HepG2 (cell line): ENCODE results near the gene IQSEC1. TPM values are rescaled to one million over a fixed set of nuclear protein-coding genes. Genes with fewer than 3 reads are reported as not detected.

Experiments
- ATAC-seq: fragments of 200-7000 bp; cut with Tn5 transposase; 3 replicates; pipeline ENCODE4 v1.9.1; 2020; ENCODE audit warnings: mild to moderate bottlenecking, moderate library complexity
- BruUV-seq: library from RNA; stranded (reverse); fragments of 400-500 nt; replicated peaks from 2 replicates; lab custom pipeline; 2021; lab: Mats Ljungman, UMichigan
- CTCF ChIA-PET: fragments of 300-600 bp; formaldehyde crosslinking; extraction: SDS; loops from one replicate; lab custom pipeline; 2021; ENCODE audit warnings: low total read pairs, inconsistent platforms, low intra/inter-chr PET ratio; lab: Yijun Ruan, JAX
- POLR2A ChIA-PET: fragments of 350-600 bp; sonication (Branson Sonifier 250); formaldehyde crosslinking; loops from one replicate; lab custom pipeline; 2020; ENCODE audit warnings: antibody characterized with exemption, inconsistent platforms; lab: Yijun Ruan, JAX
- DNase-seq: peaks from one replicate; pipeline ENCODE4 v3.0.0-alpha.2; 2015; ENCODE audit warnings: low spot score
- FAIRE-seq: peaks from 3 replicates; lab custom pipeline; 2011; peaks lifted over from hg19 to GRCh38; lab: Jason Lieb, UNC
- H2AFZ ChIP-seq: one replicate; pipeline ENCODE4 v1.6.1; 2011; ENCODE audit warnings: low read length, inconsistent platforms
- H3K27ac ChIP-seq: fragments of 300-600 bp; 3 replicates; pipeline ENCODE4 v1.8.0; 2011; ENCODE audit warnings: mixed run types, mild to moderate bottlenecking, mixed read lengths, low read length, inconsistent platforms; ENCODE audit not compliant: insufficient read depth; ENCODE audit errors: extremely low read length
- H3K27me3 ChIP-seq, 2 experiments: fragments of 200-600 bp in 1 of 2; 2 replicates in 1 of 2; 3 replicates in 1 of 2; pipeline versions ENCODE4 v1.6.0 to v1.8.0; 2011; ENCODE audit warnings: low read length in 2 of 2, mild to moderate bottlenecking in 2 of 2, moderate library complexity in 2 of 2, inconsistent platforms in 1 of 2; ENCODE audit not compliant: insufficient read depth in 2 of 2, control insufficient read depth in 1 of 2
- H3K36me3 ChIP-seq, 2 experiments: fragments of 200-600 bp in 1 of 2; replicated peaks in 1 of 2; 2 replicates in 1 of 2; 3 replicates in 1 of 2; pipeline versions ENCODE4 v1.5.1 to v1.8.0; 2011; ENCODE audit warnings: low read length in 2 of 2, inconsistent platforms in 1 of 2; ENCODE audit not compliant: insufficient read depth in 2 of 2, control insufficient read depth in 1 of 2
- H3K4me1 ChIP-seq: 2 replicates; pipeline ENCODE4 v1.5.1; 2012; ENCODE audit warnings: low read length, inconsistent platforms; ENCODE audit not compliant: insufficient read depth
- H3K4me2 ChIP-seq: 2 replicates; pipeline ENCODE4 v1.6.0; 2011; ENCODE audit warnings: low read depth, low read length, inconsistent platforms
- H3K4me3 ChIP-seq, 3 experiments: fragments of 200-600 bp in 1 of 3; sonication (generic), shearing (Covaris generic) in 1 of 3; replicated peaks in 1 of 3; 2 replicates each; pipeline ENCODE4 v1.5.1; 2011 to 2016; ENCODE audit warnings: low read length in 3 of 3, inconsistent platforms in 2 of 3, low read depth in 2 of 3, mild to moderate bottlenecking in 2 of 3, control low read depth in 1 of 3, mixed read lengths in 1 of 3; ENCODE audit not compliant: insufficient read depth in 1 of 3
- H3K79me2 ChIP-seq: one replicate; pipeline ENCODE4 v1.6.1; 2011; ENCODE audit warnings: low read length, inconsistent platforms; ENCODE audit not compliant: insufficient read depth
- H3K9ac ChIP-seq: 2 replicates; pipeline ENCODE4 v1.6.0; 2011; ENCODE audit warnings: mild to moderate bottlenecking, low read depth, low read length, inconsistent platforms; ENCODE audit not compliant: insufficient read depth
- H3K9me3 ChIP-seq: 2 replicates; pipeline ENCODE4 v1.5.1; 2012; ENCODE audit warnings: mild to moderate bottlenecking, low read length
- H4K20me1 ChIP-seq: 2 replicates; pipeline ENCODE4 v1.6.0; 2011; ENCODE audit warnings: inconsistent platforms, mild to moderate bottlenecking, low read length, moderate library complexity; ENCODE audit not compliant: insufficient read depth
- HDAC1 ChIP-seq: sonication (generic); formaldehyde crosslinking; IDR thresholded peaks from 2 replicates; pipeline ENCODE4 v1.5.1; 2020; ENCODE audit warnings: mild to moderate bottlenecking, missing genetic modification reagents
- HNF4G ChIP-seq, 2 experiments: sonication (generic) in 1 of 2; formaldehyde crosslinking in 1 of 2; IDR thresholded peaks; 2 replicates each; pipeline versions ENCODE4 v1.4.0 to v1.6.1; 2011 to 2020; ENCODE audit warnings: borderline replicate concordance in 2 of 2, low read depth in 2 of 2, mild to moderate bottlenecking in 2 of 2, low read length in 1 of 2, missing genetic modification reagents in 1 of 2, moderate library complexity in 1 of 2
- ZFX ChIP-seq: sonication (generic); formaldehyde crosslinking; IDR thresholded peaks from 2 replicates; pipeline ENCODE4 v1.4.0; 2020; ENCODE audit warnings: mild to moderate bottlenecking, low read depth, missing genetic modification reagents, moderate library complexity
- ZNF17 ChIP-seq: sonication (generic); formaldehyde crosslinking; IDR thresholded peaks from 2 replicates; pipeline ENCODE4 v1.5.0; 2020; ENCODE audit warnings: mild to moderate bottlenecking, missing genetic modification reagents
- ZNF546 ChIP-seq: sonication (generic); formaldehyde crosslinking; conservative IDR thresholded peaks from 2 replicates; pipeline ENCODE4 v1.8.1; 2023; ENCODE audit warnings: mild to moderate bottlenecking, missing genetic modification reagents
- ZNF768 ChIP-seq: sonication (generic); formaldehyde crosslinking; IDR thresholded peaks from 2 replicates; pipeline ENCODE4 v1.4.0; 2020; ENCODE audit warnings: missing genetic modification reagents
- WGBS: methylation state at CpG from one replicate; pipeline ENCODE4 v1.1.6; 2017; ENCODE audit warnings: low lambda C conversion rate; 5-methylcytosine and 5-hydroxymethylcytosine counted together
- in situ Hi-C: cut with HindIII; loops from 2 replicates; pipeline ENCODE4 v1.10.0; 2017; ENCODE audit warnings: low pct_unique_long_range_greater_than_20kb; ENCODE audit not compliant: extremely low pct_ligation_motif_present
- intact Hi-C: fragments of 100-400 bp; cut with micrococcal nuclease; formaldehyde crosslinking; loops from one replicate; pipeline ENCODE4 v1.10.0; 2022; ENCODE audit not compliant: unreplicated experiment
- polyA plus RNA-seq, 8 experiments: library from polyadenylated mRNA; depleted of rRNA in 3 of 8; stranded (reverse) in 7 of 8; unstranded in 1 of 8; fragments of >200 nt; fragmentation: Illumina TruSeq in 4 of 8; extraction: Trizol in 4 of 8; gene quantifications; 2 replicates each; pipeline versions ENCODE4 v1.2.1 to v1.2.3, GENCODE V29; 2011 to 2016; ENCODE audit warnings: low read depth in 4 of 8, missing spikeins in 1 of 8, mixed read lengths in 1 of 8; ENCODE audit not compliant: insufficient read depth in 1 of 8
- total RNA-seq, 5 experiments: library from RNA; depleted of rRNA; stranded (reverse); fragments of >200 nt; fragmentation: Illumina TruSeq; extraction: Trizol; gene quantifications; 2 replicates each; pipeline ENCODE4 v1.2.3, GENCODE V29; 2016; ENCODE audit warnings: low read depth in 1 of 5
- TF ChIP-seq, protein P1 (sequence below): sonication (generic); formaldehyde crosslinking; IDR thresholded peaks from 2 replicates; pipeline ENCODE4 v1.4.0; 2020; ENCODE audit warnings: missing genetic modification reagents
- TF ChIP-seq, protein P2 (sequence below): sonication (generic); formaldehyde crosslinking; IDR thresholded peaks from 2 replicates; pipeline ENCODE4 v1.4.0; 2020; ENCODE audit warnings: mild to moderate bottlenecking, missing genetic modification reagents
- TF ChIP-seq, protein P3 (sequence below): sonication (generic); formaldehyde crosslinking; IDR thresholded peaks from 2 replicates; pipeline ENCODE4 v1.4.0; 2020; ENCODE audit warnings: missing genetic modification reagents
- TF ChIP-seq, protein P4 (sequence below): sonication (generic); formaldehyde crosslinking; IDR thresholded peaks from 2 replicates; pipeline ENCODE4 v1.4.0; 2020; ENCODE audit warnings: missing genetic modification reagents

IQSEC1 gene
- total and polyA plus RNA-seq, 2 of the 13 experiments (the other 11 are each of a cell fraction or from before 2014, with no cell fraction given), result 17.4 to 20.2 TPM

DNA sequence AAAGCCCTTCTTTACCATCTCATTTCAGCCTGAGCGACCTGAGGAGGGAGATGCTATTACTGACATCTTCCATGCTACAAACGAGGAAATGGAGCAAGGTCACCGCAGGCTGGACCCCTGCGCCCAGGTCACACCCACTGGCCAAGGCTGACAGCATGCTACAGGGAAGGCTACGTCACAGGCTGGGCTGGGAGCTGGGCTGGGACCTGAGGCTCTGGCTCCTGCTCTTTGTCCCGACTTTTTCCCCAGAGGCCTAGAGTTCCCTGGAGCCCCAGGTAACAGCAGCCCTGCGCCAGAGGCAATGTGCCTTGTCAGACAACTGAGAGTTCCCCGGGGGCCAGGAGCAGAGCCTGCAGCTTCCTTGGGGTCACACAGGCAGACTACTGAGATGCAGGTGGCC, 87.2 kb downstream of the IQSEC1 start (continued):
- TF ChIP-seq, protein P1, sequence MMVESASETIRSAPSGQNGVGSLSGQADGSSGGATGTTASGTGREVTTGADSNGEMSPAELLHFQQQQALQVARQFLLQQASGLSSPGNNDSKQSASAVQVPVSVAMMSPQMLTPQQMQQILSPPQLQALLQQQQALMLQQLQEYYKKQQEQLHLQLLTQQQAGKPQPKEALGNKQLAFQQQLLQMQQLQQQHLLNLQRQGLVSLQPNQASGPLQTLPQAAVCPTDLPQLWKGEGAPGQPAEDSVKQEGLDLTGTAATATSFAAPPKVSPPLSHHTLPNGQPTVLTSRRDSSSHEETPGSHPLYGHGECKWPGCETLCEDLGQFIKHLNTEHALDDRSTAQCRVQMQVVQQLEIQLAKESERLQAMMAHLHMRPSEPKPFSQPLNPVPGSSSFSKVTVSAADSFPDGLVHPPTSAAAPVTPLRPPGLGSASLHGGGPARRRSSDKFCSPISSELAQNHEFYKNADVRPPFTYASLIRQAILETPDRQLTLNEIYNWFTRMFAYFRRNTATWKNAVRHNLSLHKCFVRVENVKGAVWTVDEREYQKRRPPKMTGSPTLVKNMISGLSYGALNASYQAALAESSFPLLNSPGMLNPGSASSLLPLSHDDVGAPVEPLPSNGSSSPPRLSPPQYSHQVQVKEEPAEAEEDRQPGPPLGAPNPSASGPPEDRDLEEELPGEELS (CRISPR knock-in tag), result no peak
- TF ChIP-seq HDAC1 (CRISPR knock-in tag) (no peak), ZNF546 (CRISPR knock-in tag) (no peak)
- TF ChIP-seq, all 625 proteins: peak for 0

DNA sequence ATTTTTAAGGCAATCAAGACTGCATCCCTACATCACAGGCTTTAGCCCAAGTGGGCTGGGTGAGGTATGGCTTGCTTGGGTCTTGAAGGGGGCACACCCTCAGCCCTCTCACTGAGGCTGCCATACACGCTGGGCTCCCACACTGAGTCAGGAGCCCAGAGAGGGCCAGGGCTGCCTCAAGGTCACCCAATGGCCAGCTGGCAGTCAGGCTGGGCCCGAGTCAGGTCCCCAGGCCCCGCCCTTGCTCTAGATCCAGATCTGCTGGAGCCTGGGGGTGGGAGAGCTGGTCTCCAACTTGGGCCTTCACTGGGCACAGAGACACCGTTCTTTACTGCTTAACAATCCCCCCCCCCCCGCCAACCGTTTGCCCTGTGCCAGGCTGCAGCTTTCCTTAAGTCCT, 88.1 kb downstream of the IQSEC1 start:
- in situ Hi-C loops, result no loop called here
- BruUV-seq, result no TSS peak
- ATAC-seq, result peak; percentile 6; the same call in 2 of the 3 replicates

More for the DNA sequence above, 88.1 kb downstream of the IQSEC1 start:
- POLR2A ChIA-PET, result interaction anchor here (2.7 kb wide), 1 partner anchor 17 kb away, joined by 6 read pairs; no protein-coding TSS in a partner anchor
- H3K27me3 ChIP-seq, result no peaks in the 10 kb centered on the region
- WGBS, result 90% methylated on average over 4 of the region's 6 CpGs
- no peaks in the 10 kb centered on the region; a peak in 1 of 5 replicates for H3K36me3 ChIP-seq
- TF ChIP-seq, protein P2, sequence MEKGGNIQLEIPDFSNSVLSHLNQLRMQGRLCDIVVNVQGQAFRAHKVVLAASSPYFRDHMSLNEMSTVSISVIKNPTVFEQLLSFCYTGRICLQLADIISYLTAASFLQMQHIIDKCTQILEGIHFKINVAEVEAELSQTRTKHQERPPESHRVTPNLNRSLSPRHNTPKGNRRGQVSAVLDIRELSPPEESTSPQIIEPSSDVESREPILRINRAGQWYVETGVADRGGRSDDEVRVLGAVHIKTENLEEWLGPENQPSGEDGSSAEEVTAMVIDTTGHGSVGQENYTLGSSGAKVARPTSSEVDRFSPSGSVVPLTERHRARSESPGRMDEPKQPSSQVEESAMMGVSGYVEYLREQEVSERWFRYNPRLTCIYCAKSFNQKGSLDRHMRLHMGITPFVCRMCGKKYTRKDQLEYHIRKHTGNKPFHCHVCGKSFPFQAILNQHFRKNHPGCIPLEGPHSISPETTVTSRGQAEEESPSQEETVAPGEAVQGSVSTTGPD (CRISPR knock-in tag), result no peak
- no peak for TF ChIP-seq ZFX (CRISPR knock-in tag)
- TF ChIP-seq, protein P3, sequence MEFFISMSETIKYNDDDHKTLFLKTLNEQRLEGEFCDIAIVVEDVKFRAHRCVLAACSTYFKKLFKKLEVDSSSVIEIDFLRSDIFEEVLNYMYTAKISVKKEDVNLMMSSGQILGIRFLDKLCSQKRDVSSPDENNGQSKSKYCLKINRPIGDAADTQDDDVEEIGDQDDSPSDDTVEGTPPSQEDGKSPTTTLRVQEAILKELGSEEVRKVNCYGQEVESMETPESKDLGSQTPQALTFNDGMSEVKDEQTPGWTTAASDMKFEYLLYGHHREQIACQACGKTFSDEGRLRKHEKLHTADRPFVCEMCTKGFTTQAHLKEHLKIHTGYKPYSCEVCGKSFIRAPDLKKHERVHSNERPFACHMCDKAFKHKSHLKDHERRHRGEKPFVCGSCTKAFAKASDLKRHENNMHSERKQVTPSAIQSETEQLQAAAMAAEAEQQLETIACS (CRISPR knock-in tag), result no peak
- no peak for TF ChIP-seq HNF4G (IDR thresholded peaks at IDR 0.05; ENCODE audit: borderline replicate concordance, low read depth, low read length)
- TF ChIP-seq HNF4G (CRISPR knock-in tag; IDR thresholded peaks at IDR 0.05; ENCODE audit: borderline replicate concordance, low read depth), result no peak
- TF ChIP-seq, protein P4, sequence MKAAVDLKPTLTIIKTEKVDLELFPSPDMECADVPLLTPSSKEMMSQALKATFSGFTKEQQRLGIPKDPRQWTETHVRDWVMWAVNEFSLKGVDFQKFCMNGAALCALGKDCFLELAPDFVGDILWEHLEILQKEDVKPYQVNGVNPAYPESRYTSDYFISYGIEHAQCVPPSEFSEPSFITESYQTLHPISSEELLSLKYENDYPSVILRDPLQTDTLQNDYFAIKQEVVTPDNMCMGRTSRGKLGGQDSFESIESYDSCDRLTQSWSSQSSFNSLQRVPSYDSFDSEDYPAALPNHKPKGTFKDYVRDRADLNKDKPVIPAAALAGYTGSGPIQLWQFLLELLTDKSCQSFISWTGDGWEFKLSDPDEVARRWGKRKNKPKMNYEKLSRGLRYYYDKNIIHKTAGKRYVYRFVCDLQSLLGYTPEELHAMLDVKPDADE (CRISPR knock-in tag), result no peak
- peak; percentile 47; the same call in 1 of the 2 replicates for TF ChIP-seq ZNF768
- TF ChIP-seq ZNF17, result no peak
- peaks cover 8% of the 10 kb centered on the region; the same call in 1 of the 2 replicates for H4K20me1 ChIP-seq
- CTCF ChIA-PET, result interaction anchor here (0.9 kb wide), 1 partner anchor 54 kb away, joined by 4 read pairs; no protein-coding TSS in a partner anchor
- H2AFZ ChIP-seq, result no peak overlapping the region
- no peak overlapping the region for H3K27ac ChIP-seq
- H3K4me2 ChIP-seq, result no peak overlapping the region
- peaks cover 15% of the 10 kb centered on the region for H3K4me1 ChIP-seq
- no peak overlapping the region for H3K9ac ChIP-seq
- H3K79me2 ChIP-seq, result no peaks in the 10 kb centered on the region
- DNase-seq, result no peak
- intact Hi-C loops, result no loop called here
- H3K4me3 ChIP-seq, result no peak overlapping the region
- H3K9me3 ChIP-seq, result no peaks in the 10 kb centered on the region
- no peak for FAIRE-seq
